ENCODE data around the gene TMEM129. TPM values are rescaled to one million over a fixed set of nuclear protein-coding genes. Genes with fewer than 3 reads are reported as not detected.
"Not testable (repeated sequence)": the region's sequence is repeated elsewhere in the genome, so short reads cannot be mapped to it uniquely, and the experiment has no call there.

TMEM129 gene
- total RNA-seq, 2 donors from 2014 or later = 34.0 to 48.4 TPM

GRCh38 chr4:1683736-1684505 is 37.2 kb downstream of the TMEM129 start, which contains the start of gene FAM53A:
FAM53A (minus strand) TSS chr4:1684313; CDS start chr4:1668741, 15,572 bp downstream.
- ATAC-seq (peak; percentile 95 to 97), DNase-seq (peak; percentile 94)
- intact Hi-C loops (cut with DNase I) = no loop called here

DNA sequence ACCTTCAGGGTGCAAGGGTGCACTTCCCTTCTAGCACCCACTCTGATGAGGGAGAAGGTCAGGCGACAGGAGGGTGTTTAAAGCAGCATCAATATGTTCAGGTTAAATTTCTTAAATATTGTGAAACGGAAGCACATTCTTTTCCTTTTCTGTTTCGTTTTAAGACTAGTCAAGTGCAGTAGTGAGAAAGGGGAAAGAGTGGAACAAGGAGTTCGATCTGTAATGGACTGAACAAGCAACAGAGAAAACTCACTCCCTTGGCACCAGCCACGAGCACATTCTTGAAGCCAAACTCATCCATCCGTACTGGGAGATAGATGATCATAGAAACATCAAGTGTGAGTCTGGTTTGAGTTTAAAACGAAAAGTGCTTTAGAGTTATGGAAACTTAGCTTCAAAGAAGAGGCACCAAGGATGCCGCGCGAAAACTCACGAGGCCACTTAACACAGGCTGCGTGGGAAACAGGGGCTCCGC is 37.8 kb downstream of the TMEM129 start:
- peak; percentile 42 for DNase-seq
- intact Hi-C loops (cut with DNase I) = no loop called here
- peak in 1 of 2 donors; percentile 55 for ATAC-seq

DNA sequence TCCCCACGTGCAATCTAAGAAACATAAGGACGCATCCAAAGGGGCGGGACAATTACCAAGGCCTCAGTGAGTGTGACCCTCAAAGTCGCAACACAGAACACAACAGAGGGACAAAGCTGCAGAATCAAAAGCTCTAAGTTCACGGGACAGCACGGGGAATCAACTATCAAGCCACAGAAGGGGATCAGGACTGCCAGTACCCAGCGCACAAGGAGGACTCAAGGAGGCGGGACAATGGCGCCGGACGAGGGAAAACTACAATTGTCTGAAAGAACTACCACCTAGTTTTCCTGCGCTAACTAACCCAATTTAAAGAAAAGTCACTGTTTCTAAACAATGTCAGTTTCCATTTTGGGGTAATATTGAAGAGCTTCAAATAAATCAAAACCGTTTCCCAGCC is 38.3 kb downstream of the TMEM129 start:
- intact Hi-C loops (cut with DNase I) = no loop called here
- ATAC-seq (no peak), DNase-seq (no peak)

DNA sequence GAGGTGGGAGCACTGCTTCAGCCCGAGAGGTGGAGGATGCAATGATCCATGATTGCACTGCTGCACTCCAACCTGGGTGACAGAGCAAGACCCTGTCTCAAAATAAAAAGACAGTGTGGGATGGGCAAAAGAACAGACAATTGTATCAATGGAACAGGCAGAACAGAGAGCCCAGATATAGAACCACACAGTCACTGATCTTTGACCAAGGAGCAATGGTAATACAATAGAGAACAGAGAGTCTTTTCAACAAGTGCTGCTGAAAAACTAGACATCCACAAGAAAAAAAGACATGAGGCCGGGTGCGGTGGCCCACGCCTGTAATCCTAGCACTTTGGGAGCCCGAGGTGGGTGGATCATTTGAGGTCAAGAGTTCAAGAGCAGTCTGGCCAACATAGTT is 42.9 kb downstream of the TMEM129 start:
- no peak for DNase-seq
- intact Hi-C loops (cut with DNase I) = no loop called here
- ATAC-seq = no peak

DNA sequence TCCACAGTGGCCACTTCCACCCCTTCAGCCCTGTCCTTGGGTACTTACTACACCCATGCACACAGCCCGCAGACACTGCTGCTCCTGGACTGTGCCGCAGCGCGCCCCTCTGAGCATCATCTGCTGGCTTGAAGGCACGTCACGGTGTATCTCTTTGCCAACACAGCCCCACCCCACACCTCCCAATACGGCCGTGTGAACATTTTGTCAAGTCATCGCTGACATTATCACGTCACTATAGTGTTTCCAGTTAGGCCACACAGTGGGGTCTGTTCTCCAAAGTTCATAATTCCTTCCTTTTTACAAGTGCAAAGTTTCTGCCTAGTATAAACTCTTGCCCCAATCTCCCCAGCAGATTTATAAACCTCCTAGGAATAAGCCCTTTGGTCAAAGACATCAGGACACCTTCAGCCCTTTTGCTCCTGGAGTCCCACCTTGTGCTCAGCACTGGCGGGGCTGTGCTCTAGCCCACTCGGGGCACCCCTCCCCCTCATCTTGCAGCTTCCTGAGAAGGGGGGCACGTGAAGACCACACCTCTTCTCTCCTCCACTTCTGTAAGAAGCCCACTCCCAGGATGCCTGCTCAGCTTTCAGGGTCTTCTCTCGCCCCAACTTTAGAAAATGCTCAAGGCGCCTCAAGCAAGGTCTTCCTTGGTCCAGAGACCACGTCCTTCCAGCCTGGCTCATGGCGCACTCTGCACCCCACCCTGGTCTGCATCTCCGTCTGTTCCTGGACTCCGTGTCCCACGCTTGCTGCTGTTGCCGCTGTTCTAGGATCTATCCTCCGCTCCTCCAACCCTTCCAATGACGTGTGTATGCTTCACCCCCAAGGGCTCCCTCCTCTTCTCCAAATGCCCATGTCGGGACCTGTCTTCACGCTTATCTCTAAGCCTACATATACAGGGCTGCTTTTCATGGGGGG is 44.3 kb downstream of the TMEM129 start:
- intact Hi-C loops (cut with DNase I) = no loop called here
- no peak for DNase-seq
- ATAC-seq = no peak

DNA sequence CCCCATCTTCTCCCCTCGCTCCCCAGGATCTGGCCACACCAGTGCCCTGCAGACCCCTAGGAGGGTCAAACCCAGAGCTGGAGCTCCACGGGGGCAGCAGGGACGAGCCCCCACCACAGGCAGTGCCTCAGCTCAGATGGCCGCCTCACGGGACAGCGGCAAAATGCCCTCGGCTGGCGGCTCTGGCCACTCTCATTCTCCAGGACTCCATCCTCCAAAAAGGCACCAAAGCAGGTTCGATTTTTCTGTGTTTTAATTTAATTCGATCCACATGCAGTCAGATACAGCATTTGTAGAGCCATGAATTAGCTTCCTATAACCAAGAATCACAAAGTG is 45.4 kb downstream of the TMEM129 start:
- DNase-seq (no peak), ATAC-seq (no peak)
- intact Hi-C loops (cut with DNase I) = no loop called here

DNA sequence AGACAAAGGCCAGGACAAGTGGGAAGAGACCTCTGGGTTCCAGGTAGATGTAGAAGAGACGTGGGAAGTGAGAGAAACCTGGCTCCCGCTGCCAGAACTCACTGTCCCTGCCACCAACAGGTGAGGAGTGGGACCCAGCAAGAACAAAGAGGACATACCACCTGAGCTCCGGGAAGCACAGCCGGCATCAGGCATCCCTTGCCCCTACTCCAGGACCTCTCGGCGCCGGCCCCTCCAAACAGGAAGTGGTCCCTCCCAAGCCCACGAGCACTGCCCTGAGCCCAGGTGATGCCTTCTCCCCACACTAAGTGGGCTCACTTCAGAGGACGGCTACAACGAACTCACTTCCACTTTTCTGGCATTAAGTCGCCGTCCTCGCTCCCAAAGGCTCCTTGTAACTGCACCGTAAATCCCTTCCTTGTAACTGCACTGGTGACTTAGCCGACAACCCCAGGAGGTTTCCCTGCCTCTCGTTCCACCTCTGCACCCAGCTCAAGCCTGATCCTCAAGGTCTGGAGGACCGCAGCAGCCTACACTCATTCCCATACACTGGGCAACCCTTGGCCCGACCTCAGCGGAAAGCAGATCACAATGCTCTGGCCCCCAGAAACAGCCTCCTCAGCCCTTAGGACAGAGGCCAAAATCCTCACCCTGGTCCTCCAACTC is 45.9 kb downstream of the TMEM129 start:
- intact Hi-C loops (cut with DNase I) = no loop called here
- ATAC-seq (no peak), DNase-seq (no peak)

GRCh38 chr4:1674682-1675081 is 46.4 kb downstream of the TMEM129 start:
- no peak for DNase-seq
- intact Hi-C loops (cut with DNase I) = no loop called here

DNA sequence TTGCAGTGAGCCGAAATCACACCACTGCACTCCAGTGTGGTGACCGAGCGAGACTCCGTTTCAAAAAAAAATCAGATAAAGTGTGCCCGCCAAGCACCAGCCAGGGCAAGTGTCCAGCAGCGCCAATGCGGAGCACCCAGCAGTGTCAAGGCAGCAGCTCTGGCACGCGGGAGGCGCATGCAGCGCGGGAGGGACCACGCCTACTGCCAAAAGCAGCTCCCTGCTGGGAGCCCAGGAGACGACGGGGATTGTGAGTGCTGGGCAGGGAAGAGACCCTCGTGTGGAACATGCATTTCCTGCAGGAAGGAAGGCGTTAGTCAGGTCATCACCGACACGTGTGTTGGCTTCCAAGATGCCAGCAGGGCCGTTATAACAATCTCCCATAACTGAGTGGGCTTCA is 47.5 kb downstream of the TMEM129 start:
- intact Hi-C loops (cut with DNase I) = no loop called here
- DNase-seq = no peak

More at GRCh38 chr4:1674682-1675081, 46.4 kb downstream of the TMEM129 start:
- ATAC-seq = no peak

GRCh38 chr4:1671011-1671410 is 50.1 kb downstream of the TMEM129 start:
- DNase-seq = not testable (repeated sequence)

More for the DNA sequence above, 47.5 kb downstream of the TMEM129 start:
- no peak for ATAC-seq

GRCh38 chr4:1670279-1670678 is 50.8 kb downstream of the TMEM129 start:
- DNase-seq (no peak), ATAC-seq (no peak)
- intact Hi-C loops (cut with DNase I) = no loop called here

More at GRCh38 chr4:1671011-1671410, 50.1 kb downstream of the TMEM129 start:
- intact Hi-C loops (cut with DNase I); ATAC-seq: not testable (repeated sequence)

- intact Hi-C loops (cut with DNase I) = no loop called here
- no peak for DNase-seq
Observed at GRCh38 chr4:1669850-1670249, 51.3 kb downstream of the TMEM129 start.

DNA sequence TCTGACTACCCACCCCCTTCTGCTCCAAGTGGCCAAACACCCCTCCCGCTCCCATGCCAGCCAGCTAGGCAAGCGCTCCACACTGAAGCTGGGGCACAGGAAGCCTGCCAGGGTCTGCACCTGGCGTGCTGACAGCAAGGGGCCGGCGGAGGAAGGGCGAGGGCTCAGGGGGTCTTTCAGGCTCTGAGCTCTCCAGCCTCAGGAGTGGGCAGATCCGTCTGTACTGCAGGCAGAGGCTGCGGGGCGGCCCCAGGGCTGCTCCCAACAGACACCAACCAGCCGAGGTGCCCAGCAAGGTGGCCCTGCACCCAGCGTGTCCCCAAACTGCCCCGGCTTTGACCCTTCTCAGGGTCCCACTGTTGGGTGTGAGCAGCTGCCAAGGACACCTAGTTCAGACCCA is 51.9 kb downstream of the TMEM129 start:
- ATAC-seq (no peak), DNase-seq (no peak)
- intact Hi-C loops (cut with DNase I) = no loop called here

More at GRCh38 chr4:1669850-1670249, 51.3 kb downstream of the TMEM129 start:
- ATAC-seq = no peak

DNA sequence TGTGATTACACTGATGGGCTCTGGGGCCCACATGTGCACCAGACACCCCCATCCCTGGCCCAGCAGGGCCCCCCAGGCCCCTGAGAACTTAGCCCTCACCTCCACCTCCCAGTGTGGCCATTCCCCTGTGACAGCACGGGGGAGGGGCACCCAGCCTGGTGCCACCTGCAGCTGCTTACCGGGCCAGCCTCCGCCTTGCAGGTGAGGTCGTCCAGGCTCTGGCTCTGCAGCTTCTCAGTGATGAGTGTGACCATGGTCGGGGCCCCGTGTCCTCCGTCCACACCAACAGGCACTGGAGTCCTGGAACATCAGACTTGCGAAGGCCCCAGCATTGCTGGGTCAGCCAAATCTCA is 52.7 kb downstream of the TMEM129 start:
- peak in 1 of 2 donors; percentile 14 for ATAC-seq
- intact Hi-C loops (cut with DNase I) = no loop called here

DNA sequence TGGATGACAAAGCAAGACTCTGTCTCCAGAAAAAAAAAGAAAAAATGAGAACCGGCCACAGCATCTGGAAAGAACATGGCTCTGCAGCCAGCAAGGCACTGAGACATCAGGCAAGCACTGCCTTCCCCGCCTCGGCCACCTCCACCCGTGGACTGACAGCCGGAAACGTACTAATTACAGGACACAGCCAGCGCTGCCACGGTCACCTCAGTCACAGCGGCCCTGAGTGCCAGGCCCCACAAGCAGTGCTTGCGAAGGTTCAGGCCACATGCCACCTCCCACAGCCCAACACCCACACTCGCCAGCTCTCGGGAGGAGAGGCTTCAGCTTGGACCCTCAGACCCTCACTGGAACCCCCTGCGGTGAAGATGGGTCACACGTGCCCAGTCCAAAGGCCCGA is 53.9 kb downstream of the TMEM129 start:
- DNase-seq = no peak
- intact Hi-C loops (cut with DNase I) = no loop called here
- ATAC-seq = peak in 1 of 2 donors; percentile 62

More for the DNA sequence above, 52.7 kb downstream of the TMEM129 start:
- no peak for DNase-seq

DNA sequence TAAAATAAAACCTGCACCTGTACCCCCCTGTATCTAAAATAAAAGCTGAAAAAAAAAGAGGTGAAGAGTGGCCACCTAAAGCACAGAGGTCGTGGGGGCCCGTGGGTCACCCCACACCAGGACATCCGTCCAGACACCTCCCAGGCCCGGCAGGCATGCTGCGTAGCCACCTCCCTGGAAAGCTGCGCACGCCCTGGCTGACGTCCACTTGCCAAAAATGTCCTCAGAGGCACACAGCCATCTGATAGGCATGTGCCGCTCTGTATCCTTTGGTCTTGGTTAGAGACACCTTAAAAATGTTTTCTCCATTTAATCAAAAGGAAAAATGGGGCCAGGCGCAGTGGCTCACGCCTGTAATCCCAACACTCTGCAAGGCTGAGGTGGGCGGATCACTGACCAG is 54.7 kb downstream of the TMEM129 start:
- DNase-seq (peak; percentile 65), ATAC-seq (peak; percentile 74 to 82)
- intact Hi-C loops (cut with DNase I) = no loop called here

Data from left cardiac atrium (tissue), 4 donors.